Ovary (tissue), 3 donors: ENCODE measurements around the gene C1QTNF8.

Experiments
- CTCF ChIP-seq, 3 donors: fragments of 450-650 bp in 2 of 3; fragments of 200-600 bp in 1 of 3; IDR thresholded peaks; one replicate each; pipeline versions ENCODE4 v1.5.1 to v1.8.0; 2016 to 2022; ENCODE audit warnings: antibody characterized with exemption in 3 of 3, mild to moderate bottlenecking in 1 of 3
- EP300 ChIP-seq: sonication (generic); formaldehyde crosslinking; IDR thresholded peaks from one replicate; pipeline ENCODE4 v1.6.1; 2017; ENCODE audit warnings: antibody characterized with exemption
- POLR2A ChIP-seq: fragments of 450-650 bp; IDR thresholded peaks from one replicate; pipeline ENCODE4 v1.6.1; 2017; ENCODE audit warnings: antibody characterized with exemption, mild to moderate bottlenecking, moderate library complexity
- donor health status: DM: no; HTN: no; CAD: no.

DNA sequence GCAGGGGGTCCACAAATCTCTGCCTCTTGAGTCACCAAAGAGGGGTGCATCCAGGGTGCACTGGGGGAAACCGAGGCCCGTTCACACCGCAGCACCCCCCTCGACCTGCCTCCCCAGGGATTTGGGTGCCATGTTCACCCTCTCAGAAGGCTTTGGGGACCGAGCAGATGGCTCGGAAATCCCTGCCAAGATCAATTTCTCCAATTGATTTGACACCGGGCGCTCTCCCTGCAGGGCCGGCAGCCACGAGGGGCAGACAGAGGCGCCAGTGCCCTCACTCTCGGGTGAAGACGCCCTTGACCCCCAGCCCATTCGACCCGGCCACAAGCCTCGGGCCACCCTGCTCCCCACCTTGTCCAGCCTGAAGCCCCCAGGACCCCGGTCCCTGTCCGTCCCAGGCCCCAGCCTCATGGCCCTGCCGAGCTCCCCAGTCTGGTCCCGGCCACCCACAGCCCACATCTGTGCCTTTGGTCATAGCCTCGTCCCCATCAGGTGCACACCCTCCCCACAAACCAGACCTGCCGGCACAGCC, 14.2 kb downstream of the C1QTNF8 start:
- no peak for TF ChIP-seq CTCF (IDR thresholded peaks at IDR 0.05)
- no peak for TF ChIP-seq POLR2A
- TF ChIP-seq EP300, result no peak
